Camera-type eye (tissue), 1 donor: ENCODE measurements around the gene FBLN2. TPM values are rescaled to one million over a fixed set of nuclear protein-coding genes. Genes with fewer than 3 reads are reported as not detected.

ENCODE experiments used
- total RNA-seq: library from RNA; depleted of rRNA; stranded (reverse); fragments of >200 nt; gene quantifications from one replicate; pipeline ENCODE4 v1.2.3, GENCODE V29; 2014

Gene FBLN2
- 122 TPM for total RNA-seq

DNA sequence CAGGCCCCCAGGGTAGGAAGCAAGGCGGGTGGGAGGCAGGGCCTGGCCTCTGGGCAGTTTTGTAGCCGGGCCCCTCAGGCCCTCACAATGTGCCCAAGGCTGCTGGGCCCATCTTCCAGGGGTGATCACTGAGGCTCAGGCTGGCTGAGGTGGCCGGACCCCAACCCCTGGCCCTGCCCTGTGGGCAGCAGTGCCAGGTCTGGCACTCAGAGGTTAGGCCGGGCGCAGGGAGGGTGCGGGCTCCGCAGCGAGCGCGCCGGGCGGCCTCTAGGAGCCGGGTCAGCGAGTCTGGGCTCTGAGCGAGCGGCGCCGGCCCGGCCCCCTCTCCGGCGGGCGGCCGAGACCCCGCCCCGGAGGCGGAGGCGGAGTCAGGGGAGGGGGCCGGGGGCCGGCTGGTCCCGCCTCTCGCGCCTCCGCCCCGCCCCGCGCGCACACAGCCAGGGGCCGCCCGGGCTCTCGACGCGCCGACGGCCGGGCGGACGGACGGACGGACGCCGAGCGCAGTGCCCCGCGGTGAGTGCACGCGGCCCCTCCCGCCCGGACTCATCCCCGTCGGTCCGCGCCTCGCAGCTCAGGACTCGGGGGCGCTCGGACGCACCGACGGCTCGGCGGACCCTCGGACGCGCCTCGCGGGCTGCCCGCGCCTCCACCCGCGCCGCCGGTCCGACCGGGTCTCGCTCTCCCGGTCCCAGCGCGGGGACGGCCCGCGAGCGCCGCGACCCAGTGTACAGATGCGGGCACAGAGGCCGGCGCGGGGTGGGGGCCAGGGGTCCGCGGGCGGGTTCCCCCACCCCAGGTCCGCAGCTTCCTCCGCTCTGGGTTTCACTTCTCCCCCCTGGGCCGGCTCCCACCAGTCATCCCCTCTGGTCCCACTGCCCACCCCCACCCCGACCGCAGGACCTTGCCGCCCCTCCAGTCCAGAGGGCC, at the start of gene FBLN2:
TSS of gene FBLN2 (plus strand) at position 430 of the 927 bp plus-strand sequence. CDS start 21,231 bp downstream, outside the sequence.

Other genes with a start within 250 kb of the FBLN2 start
- gene NUP210, start 128.8 kb upstream of the FBLN2 start, total RNA-seq = 29.5 TPM
- 19.8 TPM for gene HDAC11, start 68.8 kb upstream of the FBLN2 start, total RNA-seq